HG02870 (cell line): ENCODE measurements around the gene VWA8.
"Not testable (repeated sequence)": the region's sequence is repeated elsewhere in the genome, so short reads cannot be mapped to it uniquely, and the experiment has no call there.

Source experiments
- ATAC-seq: cut with Tn5 transposase; IDR thresholded peaks from one replicate; pipeline ENCODE4 v1.9.1; 2021; ENCODE audit warnings: mild to moderate bottlenecking, moderate library complexity; ENCODE audit not compliant: unreplicated experiment

The VWA8 gene

GRCh38 chr13:41542281-41542680, 418.6 kb downstream of the VWA8 start:
- no peak for ATAC-seq

DNA sequence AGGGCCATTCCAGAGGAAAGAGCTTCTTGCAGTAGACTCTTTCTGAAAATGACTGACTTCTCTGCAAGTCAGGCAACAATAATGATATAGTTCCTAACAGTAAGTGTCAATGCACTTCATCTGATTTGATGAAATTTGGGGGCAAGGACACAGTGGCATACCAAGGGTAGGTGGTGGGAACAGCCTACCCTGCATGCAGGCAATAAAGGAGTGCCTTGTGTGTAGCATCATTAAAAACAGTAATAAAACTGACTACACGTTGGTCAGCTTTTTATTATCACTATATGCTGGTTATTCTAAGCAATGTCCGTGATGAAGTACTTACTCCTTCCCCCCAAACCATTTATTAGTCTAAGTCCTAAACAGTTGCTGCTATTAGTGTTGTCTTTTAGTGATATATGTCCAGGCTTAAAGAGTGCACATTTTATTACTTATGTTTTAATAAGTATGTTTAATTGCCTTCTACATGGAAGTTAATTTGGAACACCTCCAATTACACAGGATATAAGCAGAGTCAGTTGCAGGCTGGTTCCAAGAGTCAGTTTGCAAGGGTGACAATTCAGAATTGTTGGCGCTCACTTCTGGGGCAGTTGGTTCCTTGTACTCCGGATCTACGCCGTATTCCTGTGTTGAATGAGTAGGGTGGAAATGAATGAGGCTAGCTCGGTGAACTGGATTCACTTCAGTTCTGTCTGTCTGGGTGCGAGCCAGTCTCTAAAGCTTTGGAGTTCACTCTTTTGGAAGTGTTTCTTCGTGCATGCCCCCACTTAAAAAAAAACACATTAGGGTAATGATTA, 419.6 kb downstream of the VWA8 start:
- no peak for ATAC-seq

DNA sequence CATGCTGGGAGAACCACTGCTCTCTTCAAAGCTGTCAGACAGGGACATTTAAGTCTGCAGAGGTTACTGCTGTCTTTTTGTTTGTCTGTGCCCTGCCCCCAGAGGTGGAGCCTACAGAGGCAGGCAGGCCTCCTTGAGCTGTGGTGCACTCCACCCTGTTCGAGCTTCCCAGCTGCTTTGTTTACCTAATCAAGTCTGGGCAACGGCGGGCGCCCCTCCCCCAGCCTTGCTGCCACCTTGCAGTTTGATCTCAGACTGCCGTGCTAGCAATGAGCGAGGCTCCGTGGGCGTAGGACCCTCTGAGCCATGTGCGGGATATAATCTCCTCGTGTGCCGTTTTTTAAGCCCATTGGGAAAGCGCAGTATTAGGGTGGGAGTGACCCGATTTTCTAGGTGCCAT, 420.7 kb downstream of the VWA8 start:
- not testable (repeated sequence) for ATAC-seq

DNA sequence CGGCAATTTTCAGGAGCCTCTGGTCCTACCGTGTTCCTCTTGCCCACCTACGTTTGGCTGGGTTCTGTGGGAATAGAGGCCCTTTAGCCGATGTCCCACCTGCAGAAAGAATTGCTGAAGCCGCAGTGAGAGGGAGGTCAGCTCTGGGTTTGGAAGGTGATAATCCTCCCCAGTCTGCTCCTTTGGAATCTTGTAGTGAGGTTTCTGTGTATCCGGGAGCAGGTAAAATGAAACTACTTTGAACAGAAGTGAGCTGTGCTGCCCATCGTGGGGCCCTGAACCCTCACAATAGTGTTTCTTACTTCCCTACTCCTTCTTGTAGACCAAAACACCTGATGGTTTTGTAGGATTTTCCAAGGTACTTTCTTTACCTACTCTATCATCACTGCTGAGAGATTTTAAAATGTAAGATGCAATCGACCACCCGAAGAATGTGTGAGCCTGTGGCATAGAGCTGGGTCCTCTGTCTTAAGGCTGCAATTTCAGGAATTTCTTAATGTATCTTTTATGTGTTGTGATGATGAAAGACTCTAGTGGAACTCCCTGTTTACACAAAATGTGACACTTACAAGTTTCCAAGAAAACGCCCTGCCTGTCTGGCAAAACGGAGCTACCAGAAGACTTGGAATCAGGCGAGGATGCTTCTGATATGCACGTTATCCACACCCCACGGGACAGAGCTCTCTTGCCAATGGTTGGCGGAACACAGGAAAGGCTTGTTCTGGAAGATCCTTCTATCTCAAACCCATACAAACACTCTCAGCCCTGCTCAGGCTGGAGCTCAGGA, 427.4 kb downstream of the VWA8 start:
- no peak for ATAC-seq

GRCh38 chr13:41528021-41528420, 432.9 kb downstream of the VWA8 start:
- ATAC-seq = no peak

GRCh38 chr13:41520660-41521630, 440.0 kb downstream of the VWA8 start:
- ATAC-seq = no peak

- no peak for ATAC-seq
Observed at GRCh38 chr13:41520016-41520659, 440.8 kb downstream of the VWA8 start.
